Neural progenitor cell (in vitro differentiated cells): Measurements from ENCODE around the gene TUBB3.

Experiments
- CTCF ChIP-seq: fragments of 200-600 bp; sonication (generic); IDR thresholded peaks from 2 replicates; pipeline ENCODE4 v1.5.1; 2017; ENCODE audit warnings: antibody characterized with exemption, mild to moderate bottlenecking
- EZH2 ChIP-seq: fragments of 200-600 bp; sonication (generic); IDR thresholded peaks from 2 replicates; pipeline ENCODE4 v1.6.1; 2017; ENCODE audit warnings: antibody characterized with exemption, mild to moderate bottlenecking, moderate library complexity

GRCh38 chr16:89915303-89916232, 7.6 kb upstream of the TUBB3 start:
- no peak for TF ChIP-seq CTCF
- TF ChIP-seq EZH2: no peak
